ENCODE data around the gene COL4A5. TPM values are rescaled to one million over a fixed set of nuclear protein-coding genes. Genes with fewer than 3 reads are reported as not detected.
"Not testable (repeated sequence)": the region's sequence is repeated elsewhere in the genome, so short reads cannot be mapped to it uniquely, and the experiment has no call there.

COL4A5 gene
- total RNA-seq, 2 experiments from 2014 or later: not detected

DNA sequence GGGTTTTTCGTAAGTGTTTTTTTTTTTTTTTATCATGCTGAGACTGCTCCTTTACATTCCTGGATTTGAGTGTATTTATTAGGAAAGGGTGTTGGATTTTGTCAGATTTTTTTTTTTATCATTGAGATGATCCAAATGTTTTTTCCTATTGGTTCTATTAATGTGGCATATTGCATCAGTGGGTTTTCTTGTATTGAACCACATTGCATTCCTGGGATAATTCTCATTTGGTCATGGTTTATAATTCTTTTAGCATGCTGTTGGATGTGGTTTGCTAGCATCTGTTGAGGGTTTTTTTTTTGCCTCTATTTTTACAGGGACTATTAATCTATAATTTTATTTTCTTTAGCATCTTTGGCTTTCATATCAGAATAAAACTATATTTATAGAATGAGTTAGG lies 28.8 kb downstream of the COL4A5 start:
- intact Hi-C loops (cut with DNase I, micrococcal nuclease): no loop called here
- ChIA-PET CTCF (no interaction called here), POLR2A (no interaction called here)
- ATAC-seq (no peak), DNase-seq (no peak)
- Mint-ChIP-seq H3K27ac (no peak overlapping the region), H3K27me3 (no peaks in the 10 kb centered on the region), H3K4me1 (no peaks in the 10 kb centered on the region), H3K36me3 (ENCODE audit: low read depth) (no peaks in the 10 kb centered on the region), H3K9me3 (ENCODE audit: low read depth) (peaks cover 2% of the 10 kb centered on the region), H3K4me3 (no peak overlapping the region)

GRCh38 chrX:108473979-108474378 lies 34.3 kb downstream of the COL4A5 start:
- H3K27ac Mint-ChIP-seq: no peak overlapping the region
- CTCF ChIA-PET: no interaction called here
- no peaks in the 10 kb centered on the region for H3K36me3 Mint-ChIP-seq (ENCODE audit: low read depth)
- no peak overlapping the region for H3K4me3 Mint-ChIP-seq
- peaks cover 4% of the 10 kb centered on the region for H3K9me3 Mint-ChIP-seq (ENCODE audit: low read depth)
- POLR2A ChIA-PET: no interaction called here
- no peaks in the 10 kb centered on the region for H3K27me3 Mint-ChIP-seq
- H3K4me1 Mint-ChIP-seq: no peaks in the 10 kb centered on the region
- ATAC-seq (no peak), DNase-seq (no peak)
- intact Hi-C loops (cut with DNase I, micrococcal nuclease): no loop called here

GRCh38 chrX:108481528-108481927 lies 41.9 kb downstream of the COL4A5 start:
- H3K36me3 Mint-ChIP-seq (ENCODE audit: low read depth); POLR2A ChIA-PET; H3K4me1 Mint-ChIP-seq; DNase-seq; intact Hi-C loops (cut with DNase I, micrococcal nuclease); H3K27ac Mint-ChIP-seq; ATAC-seq; H3K4me3 Mint-ChIP-seq; H3K9me3 Mint-ChIP-seq (ENCODE audit: low read depth); H3K27me3 Mint-ChIP-seq; CTCF ChIA-PET: not testable (repeated sequence)

DNA sequence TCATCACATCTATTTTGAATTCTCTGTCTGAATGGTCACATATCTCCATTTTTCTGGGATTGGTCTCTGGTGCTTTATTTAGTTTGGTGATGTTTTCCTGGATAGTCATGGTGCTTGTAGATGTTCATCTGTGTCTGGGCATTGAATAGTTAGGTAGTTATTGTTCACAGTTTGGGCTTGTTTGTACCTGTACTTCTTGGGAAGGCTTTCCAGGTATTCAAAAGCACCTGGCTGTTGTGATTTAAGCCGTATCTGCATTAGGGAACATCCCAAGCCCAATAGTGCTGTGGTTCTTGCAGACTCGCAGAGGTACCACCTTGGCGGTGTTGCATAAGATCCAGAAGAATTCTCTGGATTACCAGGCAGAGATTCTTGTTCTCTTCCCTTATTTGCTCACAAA lies 44.6 kb downstream of the COL4A5 start:
- ChIA-PET POLR2A (no interaction called here), CTCF (no interaction called here)
- Mint-ChIP-seq H3K27ac (no peak overlapping the region), H3K9me3 (ENCODE audit: low read depth) (no peaks in the 10 kb centered on the region), H3K27me3 (no peaks in the 10 kb centered on the region), H3K36me3 (ENCODE audit: low read depth) (no peaks in the 10 kb centered on the region), H3K4me3 (no peak overlapping the region), H3K4me1 (no peaks in the 10 kb centered on the region)
- DNase-seq (no peak), ATAC-seq (no peak)
- intact Hi-C loops (cut with DNase I, micrococcal nuclease): no loop called here

DNA sequence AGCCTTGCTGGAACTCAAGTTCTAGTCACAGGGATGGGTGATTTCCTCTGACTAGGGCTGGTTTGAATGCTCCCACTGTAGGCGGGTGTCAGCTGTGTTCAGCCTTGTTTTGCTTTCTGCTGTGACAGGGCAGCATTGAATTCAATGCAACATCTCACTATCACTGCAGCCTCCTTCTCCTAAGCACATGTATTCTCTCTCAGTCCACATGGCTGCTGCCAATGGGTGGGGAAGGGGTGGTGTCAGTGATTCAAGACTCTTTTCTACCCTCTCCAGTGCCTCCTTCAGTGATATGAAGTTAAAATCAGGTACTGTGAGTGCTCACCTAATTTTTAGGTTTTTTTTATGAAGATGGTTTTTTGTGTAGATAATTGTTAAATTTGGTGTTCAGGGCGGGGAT lies 46.3 kb downstream of the COL4A5 start:
- DNase-seq (no peak), ATAC-seq (no peak)
- Mint-ChIP-seq H3K27me3 (no peaks in the 10 kb centered on the region), H3K4me3 (no peak overlapping the region), H3K4me1 (no peaks in the 10 kb centered on the region), H3K9me3 (ENCODE audit: low read depth) (no peaks in the 10 kb centered on the region), H3K36me3 (ENCODE audit: low read depth) (no peaks in the 10 kb centered on the region), H3K27ac (no peak overlapping the region)
- CTCF ChIA-PET: interaction anchor here (0.7 kb wide), 1 partner anchor 398 kb away, joined by 3 read pairs; no protein-coding TSS in a partner anchor
- POLR2A ChIA-PET: no interaction called here
- intact Hi-C loops (cut with DNase I, micrococcal nuclease): no loop called here

DNA sequence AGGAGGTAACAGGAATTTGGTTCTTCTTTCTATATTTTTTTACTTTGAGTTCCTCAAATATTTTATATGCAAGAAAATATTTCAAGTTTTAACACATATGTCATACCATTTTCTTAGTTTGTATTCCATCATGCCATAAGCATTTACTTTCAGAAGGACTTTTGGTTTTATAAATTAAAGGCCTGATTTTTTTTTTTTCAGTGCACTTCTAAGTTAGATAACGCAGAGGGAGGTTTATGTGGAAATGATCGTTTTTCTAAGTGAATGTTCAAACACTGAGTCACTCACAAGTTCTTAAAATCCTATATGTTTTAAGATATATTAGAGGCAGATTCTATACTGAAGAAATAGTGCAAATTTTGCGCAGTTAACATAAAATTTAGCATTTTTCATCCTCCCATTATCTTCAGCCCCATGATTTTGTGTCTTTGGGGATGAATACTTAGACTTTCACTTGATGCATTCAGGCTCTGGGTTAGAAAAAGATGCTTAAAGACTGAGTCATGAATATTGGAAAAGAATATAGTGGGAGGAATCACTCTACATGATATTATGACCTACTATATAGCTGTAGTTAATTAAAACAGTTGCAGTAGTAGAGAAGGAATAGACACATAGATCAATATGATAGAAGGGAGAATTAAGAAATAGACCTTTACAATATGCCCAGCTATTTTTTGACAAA lies 54.9 kb downstream of the COL4A5 start:
- Mint-ChIP-seq H3K4me1 (no peaks in the 10 kb centered on the region), H3K9me3 (ENCODE audit: low read depth) (no peaks in the 10 kb centered on the region), H3K27ac (no peak overlapping the region), H3K27me3 (no peaks in the 10 kb centered on the region), H3K4me3 (no peak overlapping the region), H3K36me3 (ENCODE audit: low read depth) (no peaks in the 10 kb centered on the region)
- DNase-seq (no peak), ATAC-seq (no peak)
- ChIA-PET CTCF (no interaction called here), POLR2A (no interaction called here)
- intact Hi-C loops (cut with DNase I, micrococcal nuclease): no loop called here

DNA sequence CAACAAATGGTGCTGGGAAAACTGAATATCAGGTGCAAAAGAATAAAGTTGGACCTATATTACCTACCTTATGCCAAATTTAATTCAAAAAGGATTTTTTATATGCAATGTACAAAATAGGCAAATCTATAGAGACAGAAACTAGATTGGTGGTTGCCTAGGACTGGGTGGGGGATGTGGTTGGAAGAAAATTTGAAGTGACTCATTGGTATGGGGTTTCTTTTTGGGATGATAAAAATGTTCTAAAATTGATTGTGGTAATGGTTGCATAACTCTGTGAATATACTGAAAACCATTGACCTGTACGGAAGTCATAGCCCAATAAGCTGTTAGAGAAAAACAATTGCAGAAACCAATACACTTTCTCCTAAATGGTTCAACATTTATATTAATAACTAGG lies 72.1 kb downstream of the COL4A5 start:
- POLR2A ChIA-PET: no interaction called here
- ATAC-seq: no peak
- CTCF ChIA-PET: no interaction called here

DNA sequence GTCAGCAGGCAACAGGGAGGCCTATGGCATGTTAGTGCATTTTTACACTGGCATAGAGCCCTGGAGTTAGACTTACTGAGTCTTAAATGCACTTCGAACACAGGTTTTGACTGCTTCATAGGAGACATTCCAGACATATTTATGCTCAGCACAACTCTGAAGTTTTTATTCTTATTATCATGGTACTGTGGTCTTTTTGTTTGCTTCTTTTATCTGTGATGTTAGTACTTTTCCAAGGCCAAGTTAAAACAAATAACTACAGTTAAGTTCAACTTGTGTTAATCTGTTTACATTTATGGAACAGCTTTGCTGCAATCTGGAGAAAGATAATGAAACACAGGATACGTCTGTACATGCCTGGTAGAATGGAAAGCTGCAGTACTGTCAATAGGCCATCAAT lies 76.5 kb downstream of the COL4A5 start:
- CTCF ChIA-PET: interaction anchor here (0.5 kb wide), 1 partner anchor 175 kb away, joined by 3 read pairs; no protein-coding TSS in a partner anchor
- Mint-ChIP-seq H3K36me3 (ENCODE audit: low read depth) (no peaks in the 10 kb centered on the region), H3K27me3 (no peaks in the 10 kb centered on the region), H3K4me3 (no peak overlapping the region), H3K27ac (no peak overlapping the region), H3K9me3 (ENCODE audit: low read depth) (no peaks in the 10 kb centered on the region), H3K4me1 (no peaks in the 10 kb centered on the region)
- ATAC-seq (no peak), DNase-seq (no peak)
- POLR2A ChIA-PET: no interaction called here
- intact Hi-C loops (cut with DNase I, micrococcal nuclease): no loop called here

More for the DNA sequence above, 72.1 kb downstream of the COL4A5 start:
- Mint-ChIP-seq H3K4me3 (no peak overlapping the region), H3K9me3 (ENCODE audit: low read depth) (no peaks in the 10 kb centered on the region), H3K36me3 (ENCODE audit: low read depth) (no peaks in the 10 kb centered on the region), H3K4me1 (no peaks in the 10 kb centered on the region), H3K27me3 (no peaks in the 10 kb centered on the region), H3K27ac (no peak overlapping the region)
- no peak for DNase-seq
- intact Hi-C loops (cut with DNase I, micrococcal nuclease): no loop called here

DNA sequence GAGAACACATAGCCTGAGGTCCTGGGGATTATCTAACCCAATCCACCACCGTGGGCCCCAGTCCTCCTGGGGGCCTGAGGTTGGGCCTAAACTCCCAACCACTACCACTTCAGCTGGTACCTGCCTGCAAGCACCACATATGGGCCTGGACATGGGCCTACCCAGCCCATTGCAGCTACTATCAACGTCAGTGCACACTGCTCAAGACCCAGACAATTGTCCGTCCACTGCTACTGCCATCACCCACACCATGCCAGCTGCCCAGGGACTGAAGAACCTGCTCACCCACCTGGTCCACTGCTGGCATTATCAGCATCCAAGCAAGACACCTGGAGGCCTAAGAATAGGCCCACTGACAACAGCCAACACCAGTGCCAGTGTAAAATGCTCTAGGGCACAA lies 88.1 kb downstream of the COL4A5 start:
- no peak for ATAC-seq
- H3K9me3 Mint-ChIP-seq (ENCODE audit: low read depth): no peaks in the 10 kb centered on the region
- POLR2A ChIA-PET: no interaction called here
- no peak overlapping the region for H3K27ac Mint-ChIP-seq
- no peak overlapping the region for H3K4me3 Mint-ChIP-seq
- no peaks in the 10 kb centered on the region for H3K27me3 Mint-ChIP-seq
- intact Hi-C loops (cut with DNase I, micrococcal nuclease): no loop called here
- DNase-seq: no peak
- no peaks in the 10 kb centered on the region for H3K36me3 Mint-ChIP-seq (ENCODE audit: low read depth)
- CTCF ChIA-PET: no interaction called here
- no peaks in the 10 kb centered on the region for H3K4me1 Mint-ChIP-seq

DNA sequence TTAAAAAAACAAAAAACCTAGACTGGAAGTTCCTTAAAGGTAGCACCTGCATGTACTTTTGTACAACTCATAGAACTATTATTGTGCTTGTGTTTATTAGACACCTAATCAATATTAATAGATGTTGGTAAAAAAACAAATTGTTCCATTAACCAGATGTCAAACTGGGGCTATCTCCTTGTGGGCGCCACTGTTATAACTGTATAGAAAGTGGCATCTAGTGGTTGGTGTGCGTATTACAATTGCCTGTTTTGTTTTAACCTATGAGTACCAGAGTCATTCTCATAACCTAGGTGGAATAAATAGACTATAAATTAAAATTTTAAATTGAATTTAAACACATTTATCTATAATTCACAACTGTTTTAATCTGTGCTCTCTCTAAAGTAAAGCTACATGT lies 97.4 kb downstream of the COL4A5 start:
- no peak for ATAC-seq
- no peaks in the 10 kb centered on the region for H3K9me3 Mint-ChIP-seq (ENCODE audit: low read depth)

GRCh38 chrX:108541286-108541685 lies 101.6 kb downstream of the COL4A5 start:
- Mint-ChIP-seq H3K27me3 (no peaks in the 10 kb centered on the region), H3K9me3 (ENCODE audit: low read depth) (no peaks in the 10 kb centered on the region), H3K4me3 (no peak overlapping the region), H3K27ac (no peak overlapping the region), H3K4me1 (no peaks in the 10 kb centered on the region), H3K36me3 (ENCODE audit: low read depth) (no peaks in the 10 kb centered on the region)
- POLR2A ChIA-PET: no interaction called here
- no peak for ATAC-seq
- CTCF ChIA-PET: no interaction called here
- intact Hi-C loops (cut with DNase I, micrococcal nuclease): no loop called here
- DNase-seq: no peak

More for the DNA sequence above, 97.4 kb downstream of the COL4A5 start:
- CTCF ChIA-PET: interaction anchor here (2.2 kb wide), 1 partner anchor 312 kb away, joined by 9 read pairs; no protein-coding TSS in a partner anchor
- Mint-ChIP-seq H3K27me3 (no peaks in the 10 kb centered on the region), H3K27ac (no peak overlapping the region), H3K4me1 (no peaks in the 10 kb centered on the region), H3K36me3 (ENCODE audit: low read depth) (no peaks in the 10 kb centered on the region), H3K4me3 (no peak overlapping the region)
- intact Hi-C loops (cut with DNase I, micrococcal nuclease): loop anchor here (1.0 to 10.0 kb wide), 3 partner anchors 313 to 342 kb away; no protein-coding TSS in a partner anchor
- POLR2A ChIA-PET: no interaction called here
- no peak for DNase-seq

DNA sequence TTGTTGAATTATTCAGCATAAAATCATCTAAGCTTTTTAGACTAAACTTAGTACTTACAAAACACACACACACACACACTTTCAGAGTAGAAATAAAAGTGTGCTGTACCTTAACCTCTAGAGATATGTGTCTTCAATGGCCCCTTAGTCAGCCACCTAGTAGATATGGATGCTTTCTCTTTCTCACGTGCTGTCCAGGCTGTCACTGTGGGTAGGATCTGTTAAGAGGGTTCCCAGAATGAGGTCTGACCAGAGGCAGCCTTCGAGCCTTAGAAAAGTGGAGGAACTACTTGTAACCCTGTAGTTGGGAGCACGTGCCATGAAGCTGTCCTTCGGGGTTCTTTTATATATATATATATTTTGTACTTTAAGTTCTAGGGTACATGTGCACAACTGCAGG lies 117.9 kb downstream of the COL4A5 start:
- H3K4me3 Mint-ChIP-seq: no peak overlapping the region
- H3K36me3 Mint-ChIP-seq (ENCODE audit: low read depth): no peaks in the 10 kb centered on the region
- intact Hi-C loops (cut with DNase I, micrococcal nuclease): no loop called here
- no peak overlapping the region for H3K27ac Mint-ChIP-seq
- ChIA-PET POLR2A (no interaction called here), CTCF (no interaction called here)
- DNase-seq (no peak), ATAC-seq (no peak)
- H3K4me1 Mint-ChIP-seq: no peaks in the 10 kb centered on the region
- H3K9me3 Mint-ChIP-seq (ENCODE audit: low read depth): no peaks in the 10 kb centered on the region
- H3K27me3 Mint-ChIP-seq: no peaks in the 10 kb centered on the region

DNA sequence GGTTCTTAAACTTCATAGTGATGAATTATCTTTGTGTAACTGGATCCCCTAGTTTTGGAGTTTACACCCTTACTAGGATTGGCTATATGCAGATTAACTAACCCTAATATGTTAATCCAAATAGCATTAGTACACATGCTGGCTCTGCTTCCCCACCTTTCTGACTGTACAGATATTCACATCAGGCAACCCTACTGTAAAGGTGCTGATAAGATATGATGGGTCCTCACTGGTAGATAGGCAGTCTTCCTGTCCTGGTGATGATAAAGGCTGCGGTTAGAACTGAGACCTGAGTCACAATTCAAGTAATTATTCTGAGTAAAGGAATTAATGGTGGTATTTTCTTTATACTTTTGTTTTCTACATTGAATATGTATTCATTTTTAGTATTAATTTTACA lies 118.6 kb downstream of the COL4A5 start:
- Mint-ChIP-seq H3K27ac (no peak overlapping the region), H3K27me3 (no peaks in the 10 kb centered on the region), H3K9me3 (ENCODE audit: low read depth) (no peaks in the 10 kb centered on the region), H3K36me3 (ENCODE audit: low read depth) (no peaks in the 10 kb centered on the region), H3K4me1 (no peaks in the 10 kb centered on the region), H3K4me3 (no peak overlapping the region)
- ChIA-PET CTCF (no interaction called here), POLR2A (no interaction called here)
- no peak for DNase-seq
- intact Hi-C loops (cut with DNase I, micrococcal nuclease): no loop called here
- no peak for ATAC-seq
